ENCODE data around the gene COL18A1.

DNA sequence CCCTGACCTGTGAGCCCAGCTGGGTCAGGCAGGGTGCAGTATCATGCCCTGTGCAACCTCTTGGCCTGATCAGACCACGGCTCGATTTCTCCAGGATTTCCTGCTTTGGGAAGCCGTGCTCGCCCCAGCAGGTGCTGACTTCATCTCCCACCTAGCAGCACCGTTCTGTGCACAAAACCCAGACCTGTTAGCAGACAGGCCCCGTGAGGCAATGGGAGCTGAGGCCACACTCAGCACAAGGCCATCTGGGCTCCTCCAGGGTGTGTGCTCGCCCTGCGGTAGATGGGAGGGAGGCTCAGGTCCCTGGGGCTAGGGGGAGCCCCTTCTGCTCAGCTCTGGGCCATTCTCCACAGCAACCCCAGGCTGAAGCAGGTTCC lies 107.6 kb downstream of the COL18A1 start:
- TF ChIP-seq, protein P1, sequence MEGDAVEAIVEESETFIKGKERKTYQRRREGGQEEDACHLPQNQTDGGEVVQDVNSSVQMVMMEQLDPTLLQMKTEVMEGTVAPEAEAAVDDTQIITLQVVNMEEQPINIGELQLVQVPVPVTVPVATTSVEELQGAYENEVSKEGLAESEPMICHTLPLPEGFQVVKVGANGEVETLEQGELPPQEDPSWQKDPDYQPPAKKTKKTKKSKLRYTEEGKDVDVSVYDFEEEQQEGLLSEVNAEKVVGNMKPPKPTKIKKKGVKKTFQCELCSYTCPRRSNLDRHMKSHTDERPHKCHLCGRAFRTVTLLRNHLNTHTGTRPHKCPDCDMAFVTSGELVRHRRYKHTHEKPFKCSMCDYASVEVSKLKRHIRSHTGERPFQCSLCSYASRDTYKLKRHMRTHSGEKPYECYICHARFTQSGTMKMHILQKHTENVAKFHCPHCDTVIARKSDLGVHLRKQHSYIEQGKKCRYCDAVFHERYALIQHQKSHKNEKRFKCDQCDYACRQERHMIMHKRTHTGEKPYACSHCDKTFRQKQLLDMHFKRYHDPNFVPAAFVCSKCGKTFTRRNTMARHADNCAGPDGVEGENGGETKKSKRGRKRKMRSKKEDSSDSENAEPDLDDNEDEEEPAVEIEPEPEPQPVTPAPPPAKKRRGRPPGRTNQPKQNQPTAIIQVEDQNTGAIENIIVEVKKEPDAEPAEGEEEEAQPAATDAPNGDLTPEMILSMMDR (conservative IDR thresholded peaks at IDR 0.05; ENCODE audit: low read depth, low read length): no peak
- TF ChIP-seq EZH2 (IDR thresholded peaks at IDR 0.05; ENCODE audit: borderline replicate concordance, low read depth, low read length, poor library complexity, severe bottlenecking): no peak
